ENCODE results near the gene LACTBL1.

The LACTBL1 gene

GRCh38 chr1:22944346-22945055 lies 28.2 kb downstream of the LACTBL1 start:
- no peak for DNase-seq (ENCODE audit: low spot score)

GRCh38 chr1:22941257-22941656 lies 31.4 kb downstream of the LACTBL1 start:
- no peak for DNase-seq (ENCODE audit: low spot score)

GRCh38 chr1:22936681-22937080 lies 36.0 kb downstream of the LACTBL1 start:
- no peak for DNase-seq (ENCODE audit: low spot score)

- no peak for DNase-seq (ENCODE audit: low spot score)
Measured at GRCh38 chr1:22935433-22935832, 37.2 kb downstream of the LACTBL1 start.

GRCh38 chr1:22932803-22933470 lies 39.7 kb downstream of the LACTBL1 start:
- DNase-seq (ENCODE audit: low spot score) = no peak

GRCh38 chr1:22930240-22930912 lies 42.3 kb downstream of the LACTBL1 start:
- peak; percentile 94 for DNase-seq (ENCODE audit: low spot score)

- DNase-seq (ENCODE audit: low spot score) = no peak
Measured at GRCh38 chr1:22925111-22925510, 47.6 kb downstream of the LACTBL1 start.

GRCh38 chr1:22922640-22923039 lies 50.0 kb downstream of the LACTBL1 start:
- DNase-seq (ENCODE audit: low spot score) = no peak

- DNase-seq (ENCODE audit: low spot score) = no peak
Measured at GRCh38 chr1:22921452-22922126, 51.1 kb downstream of the LACTBL1 start.

- DNase-seq (ENCODE audit: low spot score) = no peak
Measured at GRCh38 chr1:22920734-22921451, 51.8 kb downstream of the LACTBL1 start.

GRCh38 chr1:22920026-22920733 lies 52.5 kb downstream of the LACTBL1 start:
- DNase-seq (ENCODE audit: low spot score) = no peak

- peak; percentile 42 for DNase-seq (ENCODE audit: low spot score)
Measured at GRCh38 chr1:22919341-22920025, 53.2 kb downstream of the LACTBL1 start.

- DNase-seq (ENCODE audit: low spot score) = no peak
Measured at GRCh38 chr1:22918644-22919043, 54.0 kb downstream of the LACTBL1 start.

- no peak for DNase-seq (ENCODE audit: low spot score)
Measured at GRCh38 chr1:22917989-22918388, 54.7 kb downstream of the LACTBL1 start.

GRCh38 chr1:22916471-22916820 lies 56.2 kb downstream of the LACTBL1 start:
- DNase-seq (ENCODE audit: low spot score) = no peak

GRCh38 chr1:22915816-22916470 lies 56.7 kb downstream of the LACTBL1 start:
- DNase-seq (ENCODE audit: low spot score) = no peak

- no peak for DNase-seq (ENCODE audit: low spot score)
Measured at GRCh38 chr1:22915231-22915630, 57.4 kb downstream of the LACTBL1 start.

- no peak for DNase-seq (ENCODE audit: low spot score)
Measured at GRCh38 chr1:22914633-22915217, 57.9 kb downstream of the LACTBL1 start.

- DNase-seq (ENCODE audit: low spot score) = no peak
Measured at GRCh38 chr1:22914156-22914555, 58.5 kb downstream of the LACTBL1 start.
